GM21423 (cell line): ENCODE results near the gene ZBTB21.
"Not testable (repeated sequence)": the region's sequence is repeated elsewhere in the genome, so short reads cannot be mapped to it uniquely, and the experiment has no call there.

Experiments used
- ATAC-seq: cut with Tn5 transposase; IDR thresholded peaks from one replicate; pipeline ENCODE4 v1.9.1; 2021; ENCODE audit warnings: mild to moderate bottlenecking, moderate library complexity; ENCODE audit not compliant: unreplicated experiment

ZBTB21 gene

GRCh38 chr21:41995577-41995976 is 14.6 kb downstream of the ZBTB21 start:
- ATAC-seq: no peak

GRCh38 chr21:41994613-41995012 is 15.5 kb downstream of the ZBTB21 start:
- ATAC-seq: not testable (repeated sequence)

GRCh38 chr21:41993744-41994143 is 16.4 kb downstream of the ZBTB21 start:
- ATAC-seq: no peak

- no peak for ATAC-seq
Measured at GRCh38 chr21:41992576-41992975, 17.6 kb downstream of the ZBTB21 start.

GRCh38 chr21:41991659-41992058 is 18.5 kb downstream of the ZBTB21 start:
- ATAC-seq: no peak

GRCh38 chr21:41989698-41990097 is 20.5 kb downstream of the ZBTB21 start:
- no peak for ATAC-seq

GRCh38 chr21:41987310-41987709 is 22.9 kb downstream of the ZBTB21 start:
- no peak for ATAC-seq

GRCh38 chr21:41985662-41986416 is 24.3 kb downstream of the ZBTB21 start:
- no peak for ATAC-seq

GRCh38 chr21:41983229-41983628 is 26.9 kb downstream of the ZBTB21 start:
- ATAC-seq: no peak

- ATAC-seq: no peak
Measured at GRCh38 chr21:41980561-41980960, 29.6 kb downstream of the ZBTB21 start.

GRCh38 chr21:41979751-41980369 is 30.3 kb downstream of the ZBTB21 start:
- ATAC-seq: no peak

- ATAC-seq: no peak
Measured at GRCh38 chr21:41979335-41979734, 30.8 kb downstream of the ZBTB21 start.

- no peak for ATAC-seq
Measured at GRCh38 chr21:41977034-41977950, 32.9 kb downstream of the ZBTB21 start.

GRCh38 chr21:41976611-41977010 is 33.5 kb downstream of the ZBTB21 start:
- no peak for ATAC-seq

GRCh38 chr21:41975391-41976272 is 34.5 kb downstream of the ZBTB21 start:
- no peak for ATAC-seq

- no peak for ATAC-seq
Measured at GRCh38 chr21:41974752-41975053, 35.5 kb downstream of the ZBTB21 start.

- no peak for ATAC-seq
Measured at GRCh38 chr21:41973861-41974751, 36.1 kb downstream of the ZBTB21 start.

- ATAC-seq: no peak
Measured at GRCh38 chr21:41973427-41973831, 36.7 kb downstream of the ZBTB21 start.

GRCh38 chr21:41972511-41973205 is 37.5 kb downstream of the ZBTB21 start:
- no peak for ATAC-seq
